ENCODE results near the gene KIF16B.

- TF ChIP-seq CTCF (IDR thresholded peaks at IDR 0.05; ENCODE audit: low read depth, low read length) (no peak), EZH2phosphoT487 (IDR thresholded peaks at IDR 0.05; ENCODE audit: low read depth) (no peak)
These were observed 273.4 kb downstream of the KIF16B start for GRCh38 chr20:16299897-16300296.
